Measurements from ENCODE around the gene MRPL28.

The MRPL28 gene

DNA sequence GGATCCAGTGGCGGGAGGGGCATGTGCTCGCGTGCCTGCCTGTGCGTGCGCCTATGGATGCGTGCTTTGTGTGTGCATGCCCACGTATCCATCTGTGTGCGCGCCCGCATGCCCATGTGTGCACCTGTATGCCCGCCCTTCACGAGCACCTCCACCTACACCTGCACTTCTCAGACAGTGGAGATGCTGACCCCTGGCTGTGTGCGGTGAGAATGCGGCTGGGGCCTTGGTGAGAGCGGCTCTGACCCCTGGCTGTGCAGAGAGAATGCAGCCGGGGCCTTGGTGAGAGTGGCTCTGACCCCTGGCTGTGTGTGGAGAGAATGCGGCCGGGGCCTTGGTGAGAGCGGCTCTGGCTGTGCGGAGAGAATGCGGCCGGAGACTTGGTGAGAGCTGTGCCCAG is 51.7 kb downstream of the MRPL28 start:
- in situ Hi-C loops (cut with HindIII; ENCODE audit: low sequenced_read_pairs), result no loop called here

DNA sequence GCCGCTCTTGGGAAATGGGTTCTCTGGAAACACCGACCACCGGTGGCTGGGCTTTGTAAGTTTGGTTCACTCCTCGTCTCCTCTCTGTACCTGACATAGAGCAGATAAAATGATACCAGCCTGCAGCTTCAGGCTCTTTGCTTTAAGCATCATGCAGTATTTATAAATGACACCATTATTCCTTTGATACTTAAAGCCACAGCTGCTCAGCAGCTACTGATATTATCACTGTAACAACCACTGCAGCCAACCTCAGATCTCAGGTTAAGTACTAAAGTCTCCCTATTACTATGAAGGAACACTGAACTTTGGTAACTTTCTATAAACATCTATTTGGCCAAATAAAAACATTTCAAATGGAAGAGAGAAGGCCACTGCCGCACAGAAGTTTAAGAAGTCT is 52.8 kb downstream of the MRPL28 start:
- in situ Hi-C loops (cut with HindIII; ENCODE audit: low sequenced_read_pairs), result no loop called here
